ENCODE results near the gene C1orf198. TPM values are rescaled to one million over a fixed set of nuclear protein-coding genes. Genes with fewer than 3 reads are reported as not detected.

The C1orf198 gene
- total and polyA plus RNA-seq, 2 of the 8 experiments (the other 6 are each of a cell fraction or from before 2014, with no cell fraction given) = 30.6 to 45.0 TPM

GRCh38 chr1:230909974-230910754, 41.8 kb upstream of the C1orf198 start (continued):
- TF ChIP-seq SIN3A (conservative IDR thresholded peaks at IDR 0.05 in 1 of 2, IDR thresholded peaks at IDR 0.05 in 1 of 2; ENCODE audit: low read depth in 1 of 2, low read length in 2 of 2) (no peak), KDM4A (IDR thresholded peaks at IDR 0.05; ENCODE audit: low read depth, low read length, severe bottlenecking) (no peak), BRCA1 (IDR thresholded peaks at IDR 0.05; ENCODE audit: low read depth, low read length) (no peak), CHD7 (IDR thresholded peaks at IDR 0.05; ENCODE audit: insufficient replicate concordance, low read length) (no peak), MAX (IDR thresholded peaks at IDR 0.05) (no peak), SIRT6 (IDR thresholded peaks at IDR 0.05; ENCODE audit: low read length) (no peak)
